ENCODE measurements around the gene ZNF860. TPM values are rescaled to one million over a fixed set of nuclear protein-coding genes. Genes with fewer than 3 reads are reported as not detected.

Gene ZNF860
- total RNA-seq, 1 experiment from 2014 or later, result 8.9 TPM

- TF ChIP-seq, protein P1, sequence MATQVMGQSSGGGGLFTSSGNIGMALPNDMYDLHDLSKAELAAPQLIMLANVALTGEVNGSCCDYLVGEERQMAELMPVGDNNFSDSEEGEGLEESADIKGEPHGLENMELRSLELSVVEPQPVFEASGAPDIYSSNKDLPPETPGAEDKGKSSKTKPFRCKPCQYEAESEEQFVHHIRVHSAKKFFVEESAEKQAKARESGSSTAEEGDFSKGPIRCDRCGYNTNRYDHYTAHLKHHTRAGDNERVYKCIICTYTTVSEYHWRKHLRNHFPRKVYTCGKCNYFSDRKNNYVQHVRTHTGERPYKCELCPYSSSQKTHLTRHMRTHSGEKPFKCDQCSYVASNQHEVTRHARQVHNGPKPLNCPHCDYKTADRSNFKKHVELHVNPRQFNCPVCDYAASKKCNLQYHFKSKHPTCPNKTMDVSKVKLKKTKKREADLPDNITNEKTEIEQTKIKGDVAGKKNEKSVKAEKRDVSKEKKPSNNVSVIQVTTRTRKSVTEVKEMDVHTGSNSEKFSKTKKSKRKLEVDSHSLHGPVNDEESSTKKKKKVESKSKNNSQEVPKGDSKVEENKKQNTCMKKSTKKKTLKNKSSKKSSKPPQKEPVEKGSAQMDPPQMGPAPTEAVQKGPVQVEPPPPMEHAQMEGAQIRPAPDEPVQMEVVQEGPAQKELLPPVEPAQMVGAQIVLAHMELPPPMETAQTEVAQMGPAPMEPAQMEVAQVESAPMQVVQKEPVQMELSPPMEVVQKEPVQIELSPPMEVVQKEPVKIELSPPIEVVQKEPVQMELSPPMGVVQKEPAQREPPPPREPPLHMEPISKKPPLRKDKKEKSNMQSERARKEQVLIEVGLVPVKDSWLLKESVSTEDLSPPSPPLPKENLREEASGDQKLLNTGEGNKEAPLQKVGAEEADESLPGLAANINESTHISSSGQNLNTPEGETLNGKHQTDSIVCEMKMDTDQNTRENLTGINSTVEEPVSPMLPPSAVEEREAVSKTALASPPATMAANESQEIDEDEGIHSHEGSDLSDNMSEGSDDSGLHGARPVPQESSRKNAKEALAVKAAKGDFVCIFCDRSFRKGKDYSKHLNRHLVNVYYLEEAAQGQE (IDR thresholded peaks at IDR 0.05; ENCODE audit: insufficient read depth in 1 of 2, low read depth in 2 of 2, low read length in 1 of 2), result no peak
These were observed 21.4 kb upstream of the ZNF860 start (continued) for GRCh38 chr3:31959951-31960792.

DNA sequence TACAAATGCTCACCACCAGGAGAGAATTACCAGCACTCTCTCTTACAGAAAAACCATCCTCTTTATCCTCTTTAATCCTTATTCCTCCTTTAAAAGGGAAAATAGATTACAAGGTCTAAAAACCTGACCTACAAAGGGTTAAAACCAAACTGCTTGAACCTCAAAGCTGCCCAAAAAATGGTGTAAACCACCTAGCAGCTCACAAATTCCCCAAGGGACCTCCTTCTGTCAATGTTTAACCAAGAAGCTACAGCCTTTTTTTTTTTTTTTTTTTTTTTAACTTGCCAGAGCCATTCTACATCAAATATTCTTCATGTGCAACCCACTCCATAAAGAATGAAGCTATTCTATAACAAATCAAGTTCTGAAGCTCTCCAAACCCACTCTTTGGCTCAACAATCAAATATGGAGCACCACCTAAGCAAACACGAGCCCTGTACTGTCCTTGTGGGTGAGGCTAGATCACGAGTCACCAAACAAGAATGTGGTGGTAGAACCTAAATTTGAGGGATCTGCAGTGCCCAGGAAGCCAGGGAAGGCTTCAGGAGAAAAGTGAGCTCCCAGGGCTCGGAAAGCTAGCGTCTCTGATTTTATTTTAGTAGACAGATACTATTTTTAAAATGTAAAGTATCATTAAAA is 20.6 kb upstream of the ZNF860 start:
- no peaks in the 10 kb centered on the region for H3K27me3 ChIP-seq (ENCODE audit: control insufficient read depth, insufficient read depth, low read length)
- BruUV-seq (replicated peaks), result no TSS peak
- H3K9me3 ChIP-seq (ENCODE audit: control insufficient read depth, insufficient read depth, low read depth, low read length), result no peaks in the 10 kb centered on the region
- ChIA-PET POLR2A (interaction anchor here (0.6 to 0.7 kb wide), 3 partner anchors 10 to 1230 kb away, joined by 5 to 15 read pairs (median 11); no protein-coding TSS in a partner anchor), CTCF (no interaction called here)
- H3K27ac ChIP-seq (ENCODE audit: low read length), result peak overlapping the region; percentile 90
- peak; percentile 69 for ATAC-seq
- H3K36me3 ChIP-seq (ENCODE audit: control insufficient read depth, insufficient read depth, low read length), result no peaks in the 10 kb centered on the region
- H3K4me1 ChIP-seq (ENCODE audit: control insufficient read depth, insufficient read depth, low read length), result peaks cover 51% of the 10 kb centered on the region
- in situ Hi-C loops (cut with HindIII; ENCODE audit: low pct_unique_long_range_greater_than_20kb, low sequenced_read_pairs) (no loop called here), intact Hi-C loops (cut with micrococcal nuclease; ENCODE audit: unreplicated experiment) (no loop called here)
- 0 out of 4 replicates have a peak overlapping the region, but pooled peaks of 1 of the 2 experiments have one; percentile 6 for H3K4me3 ChIP-seq (ENCODE audit: low read depth in 2 of 2, low read length in 2 of 2)
- no peak for DNase-seq (ENCODE audit: low read depth, low spot score)
- TF ChIP-seq, protein P1 (IDR thresholded peaks at IDR 0.05; ENCODE audit: insufficient read depth in 1 of 2, low read depth in 2 of 2, low read length in 1 of 2), result no peak
- TF ChIP-seq TCF7L2 (IDR thresholded peaks at IDR 0.05; ENCODE audit: low read depth, low read length), result no peak
- TF ChIP-seq SIN3A (IDR thresholded peaks at IDR 0.05; ENCODE audit: borderline replicate concordance, insufficient read depth, low read depth, low read length), result no peak
- TF ChIP-seq CTCF (IDR thresholded peaks at IDR 0.05), result no peak
- no peak for TF ChIP-seq POLR2AphosphoS5 (IDR thresholded peaks at IDR 0.05; ENCODE audit: low read depth, low read length)

Data from Panc1 (cell line).